Coronary artery (tissue), 2 donors: ENCODE data around the gene COL4A5.

Experiments used
- DNase-seq: peaks from one replicate; pipeline ENCODE4 v3.0.0-alpha.2; 2017; ENCODE audit warnings: low spot score
- H3K27ac ChIP-seq, 2 donors: fragments of 200-600 bp; sonication (generic); one replicate each; pipeline ENCODE4 v1.5.1; 2016 to 2019
- H3K4me3 ChIP-seq: fragments of 200-600 bp; sonication (generic); 2 replicates; pipeline ENCODE4 v1.5.1; 2016; ENCODE audit warnings: mild to moderate bottlenecking, moderate library complexity
- CTCF ChIP-seq: fragments of 200-600 bp; sonication (generic); IDR thresholded peaks from one replicate; pipeline ENCODE4 v1.5.1; 2019; ENCODE audit warnings: antibody characterized with exemption

The COL4A5 gene

GRCh38 chrX:108412783-108413182 is 26.9 kb upstream of the COL4A5 start:
- H3K27ac ChIP-seq: no peak overlapping the region
- no peak for DNase-seq
- H3K4me3 ChIP-seq: no peak overlapping the region
- no peak for TF ChIP-seq CTCF

- DNase-seq: no peak
- Histone ChIP-seq H3K27ac (no peak overlapping the region), H3K4me3 (no peak overlapping the region)
- TF ChIP-seq CTCF: no peak
Measured at GRCh38 chrX:108415146-108415545, 24.5 kb upstream of the COL4A5 start.

GRCh38 chrX:108415891-108416290 is 23.7 kb upstream of the COL4A5 start:
- Histone ChIP-seq H3K27ac (no peak overlapping the region), H3K4me3 (no peak overlapping the region)
- DNase-seq: no peak

DNA sequence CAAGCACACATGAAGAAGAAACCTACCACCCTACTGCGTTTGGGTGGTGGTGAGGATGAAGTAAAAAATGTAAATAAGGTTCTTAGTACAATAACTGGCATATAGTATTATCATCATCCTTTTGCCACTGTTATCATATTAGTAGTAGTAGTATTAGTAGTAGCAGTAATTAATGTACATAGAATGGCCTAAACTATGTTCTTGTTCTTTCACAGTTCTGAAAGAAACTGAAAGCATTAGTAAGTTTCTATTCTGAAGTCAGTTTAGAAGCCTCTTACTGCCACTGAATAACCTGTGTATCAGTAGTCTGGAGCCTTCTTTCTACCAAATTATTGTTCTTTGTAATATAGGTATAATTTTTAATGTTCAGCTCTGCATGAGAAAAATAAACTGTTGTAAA is 22.4 kb upstream of the COL4A5 start:
- Histone ChIP-seq H3K4me3 (no peak overlapping the region), H3K27ac (no peak overlapping the region)
- no peak for TF ChIP-seq CTCF
- DNase-seq: no peak

More at GRCh38 chrX:108415891-108416290, 23.7 kb upstream of the COL4A5 start:
- no peak for TF ChIP-seq CTCF

DNA sequence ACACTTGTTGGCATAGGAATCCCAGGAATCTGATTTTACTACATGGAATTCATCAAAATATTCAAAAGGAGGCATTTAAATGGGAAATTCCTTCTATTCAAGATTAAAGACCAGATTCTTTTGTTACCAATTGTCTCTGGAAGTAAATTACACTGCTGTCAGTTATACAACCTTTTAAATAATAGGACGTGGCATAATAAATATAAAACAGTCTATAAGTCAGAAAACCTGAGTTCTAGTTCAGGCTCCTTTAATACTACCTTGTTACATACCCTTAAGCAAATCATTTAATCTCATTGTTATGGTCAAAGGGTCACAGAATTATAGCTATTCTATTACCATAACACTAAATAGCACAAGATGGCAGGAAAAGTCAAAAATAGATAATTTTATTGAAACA is 20.2 kb upstream of the COL4A5 start:
- DNase-seq: no peak
- TF ChIP-seq CTCF: no peak
- H3K27ac ChIP-seq: no peak overlapping the region
- no peak overlapping the region for H3K4me3 ChIP-seq

DNA sequence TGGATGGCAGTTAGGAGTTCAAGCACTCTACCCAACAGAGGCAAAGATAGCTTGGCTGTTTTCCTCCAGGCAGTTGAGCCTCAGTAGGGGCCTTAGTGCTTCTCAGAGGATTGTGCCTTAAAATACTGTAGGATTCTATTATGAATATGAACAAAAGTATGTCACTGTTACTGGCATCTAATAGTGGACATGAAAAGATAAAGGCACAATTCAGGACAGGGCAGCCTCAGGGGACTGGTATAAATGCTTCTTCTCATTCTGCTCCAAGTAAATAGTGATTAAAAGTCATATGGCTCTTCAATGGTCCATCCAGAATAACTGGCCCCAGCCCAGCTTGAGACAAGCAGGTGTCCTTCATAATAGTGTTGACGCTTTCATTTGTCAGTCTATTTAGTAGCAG is 19.2 kb upstream of the COL4A5 start:
- no peak for TF ChIP-seq CTCF
- H3K4me3 ChIP-seq: no peak overlapping the region
- no peak for DNase-seq
- H3K27ac ChIP-seq: no peak overlapping the region

GRCh38 chrX:108426262-108426661 is 13.4 kb upstream of the COL4A5 start:
- no peak overlapping the region for H3K27ac ChIP-seq
- no peak for DNase-seq
- TF ChIP-seq CTCF: no peak
- no peak overlapping the region for H3K4me3 ChIP-seq
